Prostate gland (tissue), 2 donors: ENCODE measurements around the gene GABARAPL2. TPM values are rescaled to one million over a fixed set of nuclear protein-coding genes. Genes with fewer than 3 reads are reported as not detected.

Experiments
- DNase-seq: peaks from one replicate; pipeline ENCODE4 v3.0.0-alpha.2; 2019; ENCODE audit warnings: low spot score
- H3K27ac ChIP-seq, 2 donors: fragments of 200-600 bp; sonication (generic); 2 replicates each; pipeline ENCODE4 v1.5.1; 2017 to 2019
- H3K27me3 ChIP-seq: fragments of 200-600 bp; sonication (generic); replicated peaks from 2 replicates; pipeline ENCODE4 v1.5.1; 2019; ENCODE audit not compliant: insufficient read depth
- H3K36me3 ChIP-seq, 2 donors: fragments of 200-600 bp; sonication (generic); 1 replicate in 1 of 2; 2 replicates in 1 of 2; pipeline versions ENCODE4 v1.5.1 to v1.8.1; 2017 to 2019
- H3K4me1 ChIP-seq: fragments of 200-600 bp; sonication (generic); replicated peaks from 2 replicates; pipeline ENCODE4 v1.5.1; 2019
- H3K4me3 ChIP-seq, 2 donors: fragments of 200-600 bp; sonication (generic); 2 replicates each; pipeline ENCODE4 v1.5.1; 2017 to 2019
- H3K9me3 ChIP-seq: fragments of 200-600 bp; sonication (generic); 2 replicates; pipeline ENCODE4 v1.5.1; 2017
- CTCF ChIP-seq, 4 experiments: fragments of 200-600 bp in 2 of 4; fragments of 450-650 bp in 2 of 4; sonication (generic) in 2 of 4; IDR thresholded peaks; 1 replicate in 3 of 4; 2 replicates in 1 of 4; pipeline ENCODE4 v1.5.1; 2016 to 2019; ENCODE audit warnings: antibody characterized with exemption in 4 of 4, mild to moderate bottlenecking in 2 of 4, moderate library complexity in 2 of 4
- POLR2A ChIP-seq: fragments of 450-650 bp; IDR thresholded peaks from one replicate; pipeline ENCODE4 v1.6.1; 2016; ENCODE audit warnings: antibody characterized with exemption, mild to moderate bottlenecking
- POLR2AphosphoS5 ChIP-seq: sonication (generic); formaldehyde crosslinking; IDR thresholded peaks from one replicate; pipeline ENCODE4 v1.6.1; 2017; ENCODE audit warnings: antibody characterized with exemption
- WGBS: methylation state at CpG from one replicate; pipeline ENCODE4 v1.1.5; 2018; 5-methylcytosine and 5-hydroxymethylcytosine counted together
- intact Hi-C: fragments of 100-400 bp; cut with DNase I; formaldehyde crosslinking; loops from one replicate; pipeline ENCODE4 v1.14.2; 2022
- total RNA-seq, 2 donors: library from RNA; depleted of rRNA; stranded (reverse); fragments of >200 nt; gene quantifications; one replicate each; pipeline ENCODE4 v1.1.0, GENCODE V29; 2016

Gene GABARAPL2
- total RNA-seq, 2 donors from 2014 or later = 107 to 169 TPM

- no peak overlapping the region for H3K4me3 ChIP-seq
- H3K27ac ChIP-seq = no peak overlapping the region
- TF ChIP-seq CTCF (IDR thresholded peaks at IDR 0.05) = no peak
- no peak for TF ChIP-seq POLR2A
- no peak for TF ChIP-seq POLR2AphosphoS5
- no peaks in the 10 kb centered on the region for H3K4me1 ChIP-seq
- 96% methylated on average over 80 of the region's 81 CpGs for WGBS
- no peak for DNase-seq
- intact Hi-C loops = no loop called here
- no peaks in the 10 kb centered on the region for H3K9me3 ChIP-seq
- no peaks in the 10 kb centered on the region for H3K36me3 ChIP-seq
- H3K27me3 ChIP-seq = no peaks in the 10 kb centered on the region
Observed at GRCh38 chr16:75529056-75529905, 36.9 kb upstream of the GABARAPL2 start.

- H3K4me1 ChIP-seq = no peaks in the 10 kb centered on the region
- WGBS = 95% methylated on average over 29 of the region's 29 CpGs
- no peak overlapping the region for H3K27ac ChIP-seq
- H3K27me3 ChIP-seq = no peaks in the 10 kb centered on the region
- DNase-seq = no peak
- H3K36me3 ChIP-seq = no peaks in the 10 kb centered on the region
- intact Hi-C loops = no loop called here
- H3K9me3 ChIP-seq = no peaks in the 10 kb centered on the region
- TF ChIP-seq CTCF (IDR thresholded peaks at IDR 0.05) = no peak
- no peak for TF ChIP-seq POLR2AphosphoS5
- no peak for TF ChIP-seq POLR2A
- no peak overlapping the region for H3K4me3 ChIP-seq
Observed at GRCh38 chr16:75529959-75530358, 36.2 kb upstream of the GABARAPL2 start.

GRCh38 chr16:75532142-75532765 is 33.9 kb upstream of the GABARAPL2 start:
- H3K4me1 ChIP-seq = no peaks in the 10 kb centered on the region
- intact Hi-C loops = no loop called here

GRCh38 chr16:75532791-75533190 is 33.4 kb upstream of the GABARAPL2 start:
- DNase-seq = no peak
- intact Hi-C loops = no loop called here
- TF ChIP-seq CTCF (IDR thresholded peaks at IDR 0.05) (no peak), POLR2AphosphoS5 (no peak), POLR2A (no peak)
- H3K4me1 ChIP-seq = no peaks in the 10 kb centered on the region
- H3K27ac ChIP-seq = no peak overlapping the region
- 92% methylated on average over 2 of the region's 2 CpGs for WGBS
- no peak overlapping the region for H3K4me3 ChIP-seq
- no peaks in the 10 kb centered on the region for H3K27me3 ChIP-seq
- H3K9me3 ChIP-seq = no peaks in the 10 kb centered on the region
- H3K36me3 ChIP-seq = no peaks in the 10 kb centered on the region

More at GRCh38 chr16:75532142-75532765, 33.9 kb upstream of the GABARAPL2 start:
- Histone ChIP-seq H3K27me3 (no peaks in the 10 kb centered on the region), H3K36me3 (no peaks in the 10 kb centered on the region), H3K27ac (no peak overlapping the region), H3K9me3 (no peaks in the 10 kb centered on the region), H3K4me3 (no peak overlapping the region)
- WGBS = 86% methylated on average over 8 of the region's 8 CpGs
- TF ChIP-seq POLR2A (no peak), CTCF (IDR thresholded peaks at IDR 0.05) (no peak), POLR2AphosphoS5 (no peak)
- DNase-seq = no peak
